IMR-90 (cell line): Measurements from ENCODE around the gene PLXNA4. TPM values are rescaled to one million over a fixed set of nuclear protein-coding genes. Genes with fewer than 3 reads are reported as not detected.

Source experiments
- ATAC-seq: fragments of 200-7000 bp; cut with Tn5 transposase; 2 replicates; pipeline ENCODE4 v1.9.1; 2020; ENCODE audit warnings: low read depth, mild to moderate bottlenecking, moderate library complexity
- BruUV-seq: library from RNA; stranded (reverse); fragments of 400-500 nt; replicated peaks from 2 replicates; lab custom pipeline; 2021; lab: Mats Ljungman, UMichigan
- CTCF ChIA-PET: fragments of 300-600 bp; formaldehyde crosslinking; extraction: SDS; loops from one replicate; lab custom pipeline; 2021; ENCODE audit warnings: antibody characterized with exemption; lab: Yijun Ruan, JAX
- POLR2A ChIA-PET: fragments of 300-600 bp; sonication (Branson Sonifier 250); formaldehyde crosslinking; loops from one replicate; lab custom pipeline; 2022; ENCODE audit warnings: antibody characterized with exemption; ENCODE audit not compliant: unreplicated experiment; lab: Charles Lee
- DNase-seq: peaks from one replicate; pipeline ENCODE4 v3.0.0; 2013
- H2AFZ ChIP-seq: replicated peaks from 2 replicates; pipeline ENCODE3; 2013; ENCODE audit warnings: low read length, mild to moderate bottlenecking; ENCODE audit not compliant: poor library complexity
- H2AK5ac ChIP-seq: 2 replicates; pipeline ENCODE4 v1.6.1; 2013; ENCODE audit warnings: low read depth, low read length, inconsistent platforms
- H2AK9ac ChIP-seq: replicated peaks from 2 replicates; pipeline ENCODE3; 2013; ENCODE audit warnings: mild to moderate bottlenecking, low read depth, low read length, moderate library complexity; ENCODE audit not compliant: poor library complexity
- H2BK120ac ChIP-seq: 2 replicates; pipeline ENCODE4 v1.6.1; 2013; ENCODE audit warnings: low read depth, low read length, inconsistent platforms
- H2BK15ac ChIP-seq: 3 replicates; pipeline ENCODE4 v1.6.1; 2013; ENCODE audit warnings: low read depth, low read length, inconsistent platforms
- H2BK20ac ChIP-seq: 2 replicates; pipeline ENCODE4 v1.6.1; 2013; ENCODE audit warnings: low read depth, mild to moderate bottlenecking, inconsistent platforms, low read length, moderate library complexity
- H2BK5ac ChIP-seq: 2 replicates; pipeline ENCODE4 v1.6.1; 2013; ENCODE audit warnings: mild to moderate bottlenecking, low read depth, low read length, inconsistent platforms; ENCODE audit not compliant: poor library complexity, severe bottlenecking
- H3K14ac ChIP-seq: replicated peaks from 2 replicates; pipeline ENCODE4 v1.6.1; 2013; ENCODE audit warnings: low read depth, low read length, inconsistent platforms
- H3K18ac ChIP-seq: 2 replicates; pipeline ENCODE4 v1.6.1; 2013; ENCODE audit warnings: low read depth, low read length, control low read depth
- H3K23ac ChIP-seq: 2 replicates; pipeline ENCODE4 v1.6.1; 2013; ENCODE audit warnings: low read depth, low read length, inconsistent platforms
- H3K27ac ChIP-seq: 2 replicates; pipeline ENCODE4 v1.5.1; 2013; ENCODE audit warnings: mild to moderate bottlenecking, control low read depth, low read length; ENCODE audit not compliant: insufficient read depth
- H3K27me3 ChIP-seq: 2 replicates; pipeline ENCODE4 v1.6.1; 2013; ENCODE audit warnings: low read length; ENCODE audit not compliant: control insufficient read depth, insufficient read depth
- H3K36me3 ChIP-seq: 2 replicates; pipeline ENCODE4 v1.6.1; 2013; ENCODE audit warnings: low read length, mixed read lengths; ENCODE audit not compliant: control insufficient read depth, insufficient read depth
- H3K4ac ChIP-seq: 2 replicates; pipeline ENCODE4 v1.6.1; 2013; ENCODE audit warnings: low read depth, low read length, inconsistent platforms
- H3K4me1 ChIP-seq: 2 replicates; pipeline ENCODE4 v1.6.1; 2013; ENCODE audit warnings: low read length, mixed read lengths; ENCODE audit not compliant: control insufficient read depth, insufficient read depth
- H3K4me2 ChIP-seq: 2 replicates; pipeline ENCODE4 v1.6.1; 2013; ENCODE audit warnings: low read depth, mild to moderate bottlenecking, control low read depth, low read length, moderate library complexity
- H3K4me3 ChIP-seq: 2 replicates; pipeline ENCODE4 v1.5.1; 2013; ENCODE audit warnings: low read depth, mild to moderate bottlenecking, control low read depth, low read length, moderate library complexity; ENCODE audit not compliant: insufficient read depth
- H3K56ac ChIP-seq: 2 replicates; pipeline ENCODE4 v1.6.1; 2013; ENCODE audit warnings: low read length, inconsistent platforms; ENCODE audit not compliant: insufficient read depth; ENCODE audit errors: extremely low read depth
- H3K79me1 ChIP-seq, 2 experiments: 2 replicates each; pipeline ENCODE4 v1.6.1; 2013; ENCODE audit warnings: low read length in 2 of 2, inconsistent platforms in 1 of 2, low read depth in 1 of 2
- H3K9ac ChIP-seq: 2 replicates; pipeline ENCODE4 v1.6.1; 2013; ENCODE audit warnings: low read depth, low read length, control low read depth
- H3K9me1 ChIP-seq: 2 replicates; pipeline ENCODE4 v1.6.1; 2013; ENCODE audit warnings: low read length, inconsistent platforms; ENCODE audit not compliant: insufficient read depth
- H3K9me3 ChIP-seq: 2 replicates; pipeline ENCODE4 v1.6.1; 2013; ENCODE audit warnings: low read length; ENCODE audit not compliant: control insufficient read depth, insufficient read depth
- H4K20me1 ChIP-seq: 2 replicates; pipeline ENCODE4 v1.6.1; 2013; ENCODE audit warnings: low read length, inconsistent platforms; ENCODE audit not compliant: insufficient read depth
- H4K5ac ChIP-seq: 2 replicates; pipeline ENCODE4 v1.6.1; 2013; ENCODE audit warnings: mild to moderate bottlenecking, low read depth, low read length, control low read depth
- H4K8ac ChIP-seq, 2 experiments: 2 replicates each; pipeline ENCODE4 v1.6.1; 2013; ENCODE audit warnings: low read depth in 2 of 2, low read length in 2 of 2, control low read depth in 1 of 2, inconsistent platforms in 1 of 2
- H4K91ac ChIP-seq: 2 replicates; pipeline ENCODE4 v1.6.1; 2013; ENCODE audit warnings: low read depth, low read length, inconsistent platforms; ENCODE audit not compliant: insufficient read depth
- BHLHE40 ChIP-seq: fragments of 150-350 bp; IDR thresholded peaks from 2 replicates; pipeline ENCODE4 v1.6.1; 2016; ENCODE audit warnings: mild to moderate bottlenecking, low read depth, low read length
- CEBPB ChIP-seq: IDR thresholded peaks from 2 replicates; pipeline ENCODE4 v1.6.1; 2012; ENCODE audit warnings: low read depth, low read length, improper control_type of control experiment
- CHD1 ChIP-seq: IDR thresholded peaks from 2 replicates; pipeline ENCODE4 v1.6.1; 2012; ENCODE audit warnings: low read depth, low read length, improper control_type of control experiment
- ELK1 ChIP-seq: fragments of 150-350 bp; IDR thresholded peaks from 2 replicates; pipeline ENCODE4 v1.6.1; 2016; ENCODE audit warnings: low read depth, mild to moderate bottlenecking, low read length, moderate library complexity, borderline replicate concordance
- FOS ChIP-seq: fragments of 150-350 bp; IDR thresholded peaks from 2 replicates; pipeline ENCODE4 v1.6.1; 2016; ENCODE audit warnings: low read depth, low read length
- MAZ ChIP-seq: IDR thresholded peaks from 2 replicates; pipeline ENCODE4 v1.6.1; 2012; ENCODE audit warnings: low read depth, mild to moderate bottlenecking, low read length, improper control_type of control experiment, moderate library complexity, borderline replicate concordance
- MXI1 ChIP-seq: IDR thresholded peaks from 2 replicates; pipeline ENCODE4 v1.6.1; 2012; ENCODE audit warnings: low read depth, mild to moderate bottlenecking, low read length, moderate library complexity, borderline replicate concordance
- NFE2L2 ChIP-seq: fragments of 150-350 bp; IDR thresholded peaks from 2 replicates; pipeline ENCODE4 v1.6.1; 2016; ENCODE audit warnings: low read depth, mild to moderate bottlenecking, low read length
- WGBS, 2 experiments: methylation state at CpG; one replicate each; pipeline versions ENCODE4 v1.1.5 to v1.1.7; 2013; ENCODE audit warnings: missing lambda C conversion rate in 2 of 2; ENCODE audit not compliant: insufficient read length in 1 of 2; ENCODE audit errors: extremely low coverage in 2 of 2; 5-methylcytosine and 5-hydroxymethylcytosine counted together
- dilution Hi-C: fragments of 300-500 bp; cut with HindIII; formaldehyde crosslinking; loops from one replicate; pipeline ENCODE4 v1.14.3; 2018; ENCODE audit warnings: low sequenced_read_pairs; ENCODE audit not compliant: unreplicated experiment
- in situ Hi-C: fragments of 300-500 bp; cut with MboI; formaldehyde crosslinking; loops from 3 replicates; pipeline ENCODE4 v1.14.3; 2019; ENCODE audit warnings: low sequenced_read_pairs, inconsistent platforms, mixed read lengths
- intact Hi-C: fragments of 100-400 bp; cut with micrococcal nuclease; formaldehyde crosslinking; loops from 2 replicates; pipeline ENCODE4 v1.10.0; 2022
- polyA plus RNA-seq, 3 experiments: library from polyadenylated mRNA; depleted of rRNA; stranded (reverse); fragments of >200 nt; gene quantifications; 2 replicates each; pipeline ENCODE4 v1.2.3, GENCODE V29; 2012; ENCODE audit warnings: low replicate concordance in 1 of 3
- total RNA-seq: library from RNA; depleted of rRNA; stranded (reverse); fragments of >200 nt; gene quantifications from 2 replicates; pipeline ENCODE4 v1.2.3, GENCODE V29; 2012

PLXNA4 gene
- total and polyA plus RNA-seq, 2 of the 4 experiments (the other 2 are of a cell fraction) = under 0.01 TPM

- Histone ChIP-seq H4K20me1 (no peaks in the 10 kb centered on the region), H3K18ac (no peak overlapping the region), H2BK120ac (no peak overlapping the region), H3K4me3 (no peak overlapping the region), H2AK9ac (no peak overlapping the region), H3K9me3 (no peaks in the 10 kb centered on the region), H2BK5ac (no peak overlapping the region), H3K23ac (no peak overlapping the region), H3K14ac (no peak overlapping the region), H3K9me1 (no peaks in the 10 kb centered on the region), H2BK15ac (no peak overlapping the region), H3K27ac (no peak overlapping the region), H4K5ac (no peak overlapping the region), H3K79me1 (no peaks in the 10 kb centered on the region), H3K56ac (no peak overlapping the region), H3K36me3 (no peaks in the 10 kb centered on the region), H3K9ac (no peak overlapping the region), H3K4me1 (no peaks in the 10 kb centered on the region), H3K4ac (no peak overlapping the region), H4K91ac (no peak overlapping the region), H4K8ac (no peak overlapping the region), H2AK5ac (no peak overlapping the region), H2AFZ (no peak overlapping the region), H3K27me3 (no peaks in the 10 kb centered on the region), H3K4me2 (no peak overlapping the region), H2BK20ac (no peak overlapping the region)
- ChIA-PET CTCF (no interaction called here), POLR2A (no interaction called here)
- BruUV-seq = no TSS peak
- intact Hi-C loops = no loop called here
- no peak for DNase-seq
- dilution Hi-C loops = no loop called here
- no peak for ATAC-seq
- WGBS, 2 experiments = no CpG with 5 or more reads among the region's 2 CpGs
- TF ChIP-seq CHD1 = no peak
- TF ChIP-seq FOS = no peak
- no peak for TF ChIP-seq BHLHE40
- TF ChIP-seq MAZ = no peak
- no peak for TF ChIP-seq CEBPB
- TF ChIP-seq MXI1 = no peak
- TF ChIP-seq NFE2L2 = no peak
- no peak for TF ChIP-seq ELK1
- in situ Hi-C loops = no loop called here
Observed at GRCh38 chr7:132199626-132200025, 376.6 kb downstream of the PLXNA4 start.
